Body of pancreas (tissue), 4 donors: ENCODE data around the gene GIT1.

Experiments used
- CTCF ChIP-seq, 7 experiments: fragments of 450-650 bp in 4 of 7; fragments of 200-600 bp in 3 of 7; sonication (generic) in 3 of 7; IDR thresholded peaks; one replicate each; pipeline ENCODE4 v1.5.1; 2016 to 2019; ENCODE audit warnings: antibody characterized with exemption in 7 of 7
- POLR2A ChIP-seq, 3 donors: fragments of 450-650 bp; IDR thresholded peaks; one replicate each; pipeline ENCODE4 v1.6.1; 2016; ENCODE audit warnings: antibody characterized with exemption in 3 of 3, mild to moderate bottlenecking in 2 of 3

GRCh38 chr17:29570521-29570920, 18.9 kb downstream of the GIT1 start:
- TF ChIP-seq CTCF (IDR thresholded peaks at IDR 0.05) (no peak), POLR2A (IDR thresholded peaks at IDR 0.05) (no peak)
